Measurements from ENCODE around the gene SYNPO2L.

The SYNPO2L gene

GRCh38 chr10:73597346-73597745 lies 58.5 kb downstream of the SYNPO2L start:
- Histone ChIP-seq H3K4me3 (ENCODE audit: low read length) (no peak overlapping the region), H3K27ac (ENCODE audit: low read length) (no peak overlapping the region)

More at GRCh38 chr10:73597346-73597745, 58.5 kb downstream of the SYNPO2L start:
- Histone ChIP-seq H3K9ac (ENCODE audit: low read length) (no peak overlapping the region), H3K9me3 (ENCODE audit: control insufficient read depth, low read depth, low read length) (no peaks in the 10 kb centered on the region), H3K4me1 (ENCODE audit: control insufficient read depth, low read depth, low read length) (peaks cover 13% of the 10 kb centered on the region), H3K27me3 (ENCODE audit: control insufficient read depth, insufficient read depth, low read length) (no peaks in the 10 kb centered on the region), H3K36me3 (ENCODE audit: control insufficient read depth, low read depth, low read length) (no peaks in the 10 kb centered on the region)

All from iPS-18a (cell line).